GM18861 (cell line): ENCODE results near the gene ANO4.

Experiments
- ATAC-seq: cut with Tn5 transposase; IDR thresholded peaks from one replicate; pipeline ENCODE4 v1.9.1; 2021; ENCODE audit not compliant: unreplicated experiment

ANO4 gene

GRCh38 chr12:100794441-100795173, at the start of gene ANO4:
Gene ANO4 (plus strand): TSS chr12:100794776. CDS start chr12:100901786, 107,010 bp downstream.
- ATAC-seq: no peak

DNA sequence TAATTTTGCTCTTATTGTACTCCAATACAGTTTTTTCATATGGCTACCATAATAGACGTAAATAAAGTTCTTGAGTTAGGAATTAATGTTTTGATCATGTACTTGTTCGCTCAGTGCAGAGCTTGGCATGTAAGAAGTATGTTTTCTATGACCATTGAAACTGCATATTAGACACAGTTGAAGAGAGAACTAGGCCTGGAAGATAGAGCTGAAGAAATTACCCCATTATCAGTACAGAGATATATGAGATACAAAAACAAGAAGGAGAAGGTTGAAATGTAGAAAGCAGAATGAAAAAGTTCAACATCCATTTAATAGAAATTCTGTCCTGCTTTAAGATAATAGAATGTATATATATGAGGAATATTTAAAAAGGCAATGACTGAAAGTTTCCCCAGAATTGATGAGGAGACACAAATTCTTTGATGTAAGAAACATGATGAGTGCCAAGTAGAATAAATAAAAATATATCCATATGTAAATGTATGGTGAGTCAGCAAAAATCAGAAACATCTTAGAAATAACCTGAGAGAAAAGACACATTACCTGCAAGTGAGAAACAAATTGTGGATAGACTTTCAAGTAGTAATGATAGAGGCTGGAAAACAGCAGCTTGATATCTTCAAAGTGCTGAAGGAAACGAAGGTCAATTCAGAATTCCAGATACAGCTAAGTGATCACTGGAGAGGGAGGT, 49.1 kb upstream of the ANO4 start:
- ATAC-seq: no peak

DNA sequence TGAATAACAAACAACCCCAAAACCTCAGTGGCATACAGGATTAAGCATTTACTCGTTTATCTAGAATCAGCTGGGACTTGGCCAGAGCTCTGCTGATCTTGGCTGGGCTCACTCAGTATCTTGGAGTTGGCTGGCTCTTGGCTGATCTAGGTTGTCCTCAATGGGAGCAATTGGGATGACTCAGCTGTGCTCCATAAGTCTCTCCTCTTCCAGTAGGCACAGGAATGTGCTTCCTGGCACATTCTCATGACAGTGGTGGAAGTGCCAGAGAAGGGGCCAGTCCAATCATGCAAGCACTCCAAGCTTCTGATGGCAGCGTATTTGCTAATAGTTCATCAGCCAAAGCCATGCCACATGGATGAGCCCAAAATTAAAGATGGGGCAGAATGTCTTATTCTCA, 41.7 kb upstream of the ANO4 start:
- no peak for ATAC-seq

- no peak for ATAC-seq
These were observed 40.7 kb upstream of the ANO4 start for GRCh38 chr12:100753837-100754236.

DNA sequence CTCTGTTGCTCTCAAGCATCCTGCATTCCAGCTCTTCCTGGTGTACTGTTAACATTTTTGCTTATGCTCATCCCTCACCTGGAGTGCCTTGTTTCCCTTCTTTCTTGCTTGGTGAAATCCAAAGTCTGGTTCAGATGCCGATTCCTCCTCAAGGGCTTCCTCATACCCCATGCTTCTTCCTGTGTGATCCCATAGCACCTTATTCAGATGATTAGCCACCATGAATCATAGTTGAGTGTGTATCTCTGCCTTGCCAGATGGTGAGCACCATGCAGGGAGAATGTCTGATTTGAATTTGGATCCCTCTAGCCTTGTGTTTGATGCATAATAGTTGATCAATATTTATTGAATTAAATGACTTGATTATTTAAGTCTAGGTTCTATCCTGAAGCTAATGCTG, 39.4 kb upstream of the ANO4 start:
- no peak for ATAC-seq

- no peak for ATAC-seq
These were observed 36.5 kb upstream of the ANO4 start for GRCh38 chr12:100758083-100758482.

- no peak for ATAC-seq
These were observed 27.2 kb upstream of the ANO4 start for GRCh38 chr12:100767371-100767770.

GRCh38 chr12:100767950-100768349, 26.6 kb upstream of the ANO4 start:
- ATAC-seq: no peak

GRCh38 chr12:100778967-100779590, 15.5 kb upstream of the ANO4 start:
- ATAC-seq: no peak

GRCh38 chr12:100789146-100789545, 5.4 kb upstream of the ANO4 start:
- ATAC-seq: no peak

DNA sequence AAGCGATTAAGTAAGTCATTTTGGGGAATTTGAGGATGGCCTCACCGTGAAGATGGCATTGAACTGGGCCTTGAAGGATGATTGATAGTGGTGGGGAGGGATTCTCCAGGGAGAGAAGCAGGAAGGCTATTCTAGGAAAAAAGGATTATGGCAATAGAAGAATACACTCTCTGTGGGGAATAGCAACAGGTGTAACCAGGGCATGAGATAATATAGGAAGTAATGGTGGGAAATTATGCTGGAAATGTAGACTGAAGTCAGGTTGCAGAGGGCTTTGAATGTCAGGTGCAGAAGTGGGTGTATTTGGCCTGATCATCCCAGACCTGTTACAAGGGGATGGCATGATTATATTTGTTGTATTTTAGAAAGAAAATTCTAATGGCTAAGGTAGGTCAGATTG, 4.6 kb upstream of the ANO4 start:
- ATAC-seq: no peak

- no peak for ATAC-seq
These were observed 4.0 kb upstream of the ANO4 start for GRCh38 chr12:100790552-100790951.

DNA sequence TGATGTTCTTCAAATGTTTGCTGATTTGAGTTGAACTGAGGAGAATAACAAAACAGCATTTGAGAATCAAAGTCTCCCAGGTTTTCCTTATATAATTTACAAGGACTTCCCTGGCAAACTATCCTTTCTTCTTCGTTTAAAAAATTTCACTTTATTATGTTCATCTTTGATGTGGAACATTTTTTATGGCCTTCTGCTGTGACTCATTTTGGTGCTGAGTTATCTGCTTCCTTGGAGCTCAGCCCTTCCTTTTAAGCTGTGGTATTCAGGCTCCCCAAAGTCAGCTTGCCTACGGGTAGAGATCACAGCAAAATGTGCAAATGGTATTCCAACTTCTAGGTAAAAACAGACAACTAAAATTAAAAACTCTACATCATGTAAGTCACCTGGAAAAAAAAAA, 1.4 kb upstream of the ANO4 start:
- ATAC-seq: no peak

DNA sequence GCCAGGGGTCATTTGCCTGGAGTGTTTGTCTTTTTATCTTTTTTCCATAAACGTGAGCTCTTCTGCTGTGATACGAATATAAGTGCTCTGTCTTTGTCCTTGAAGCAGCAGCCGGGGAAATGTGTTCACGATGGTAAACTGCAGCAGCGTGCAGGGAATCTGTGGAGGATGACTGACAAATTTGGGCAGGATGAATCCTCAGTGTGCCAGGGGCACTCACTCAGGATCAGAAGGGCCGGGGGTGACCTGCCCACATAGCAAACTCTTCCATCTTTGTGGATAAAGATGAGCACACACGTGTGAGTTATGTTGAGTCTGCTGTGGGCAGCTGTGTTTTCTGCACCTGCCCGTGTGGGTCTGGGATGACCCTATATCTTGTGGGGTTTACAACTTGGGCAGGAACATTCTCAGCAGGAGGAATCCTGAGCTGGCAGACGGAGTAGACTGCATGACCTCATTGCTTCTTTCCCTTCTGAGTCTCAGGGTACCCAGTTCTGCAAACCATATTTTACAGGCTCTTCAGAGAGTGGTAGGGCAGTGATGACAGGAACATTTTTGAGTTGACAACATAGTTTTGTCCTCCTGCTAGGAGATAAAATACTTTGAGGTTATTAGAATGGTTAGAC, 711 bp downstream of the ANO4 start:
- no peak for ATAC-seq

GRCh38 chr12:100795800-100796179, 1.2 kb downstream of the ANO4 start:
- no peak for ATAC-seq

GRCh38 chr12:100796621-100797020, 2.0 kb downstream of the ANO4 start:
- ATAC-seq: no peak

DNA sequence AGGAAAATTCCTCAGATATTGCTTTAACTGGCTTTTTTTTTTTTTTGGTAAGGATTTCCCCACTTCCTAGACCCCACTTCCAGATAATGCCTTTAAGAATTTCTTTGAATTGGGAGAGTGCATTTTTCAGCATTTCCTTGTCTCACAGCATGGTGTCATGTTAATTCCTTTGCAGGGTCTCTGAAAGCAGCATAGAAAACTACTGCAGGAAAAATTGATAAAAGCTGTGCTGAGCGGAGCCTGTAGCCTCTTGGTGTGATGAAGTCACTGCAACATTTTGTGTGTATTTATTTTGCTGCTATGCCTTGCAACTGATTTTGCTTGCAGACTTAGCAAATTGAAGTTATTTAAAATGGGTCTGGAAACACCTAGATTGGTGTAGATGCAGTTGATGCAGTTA, 2.7 kb downstream of the ANO4 start:
- no peak for ATAC-seq

GRCh38 chr12:100797786-100798185, 3.2 kb downstream of the ANO4 start:
- ATAC-seq: no peak

- ATAC-seq: no peak
These were observed 3.9 kb downstream of the ANO4 start for GRCh38 chr12:100798286-100799160.

GRCh38 chr12:100799770-100800169, 5.2 kb downstream of the ANO4 start:
- ATAC-seq: no peak

DNA sequence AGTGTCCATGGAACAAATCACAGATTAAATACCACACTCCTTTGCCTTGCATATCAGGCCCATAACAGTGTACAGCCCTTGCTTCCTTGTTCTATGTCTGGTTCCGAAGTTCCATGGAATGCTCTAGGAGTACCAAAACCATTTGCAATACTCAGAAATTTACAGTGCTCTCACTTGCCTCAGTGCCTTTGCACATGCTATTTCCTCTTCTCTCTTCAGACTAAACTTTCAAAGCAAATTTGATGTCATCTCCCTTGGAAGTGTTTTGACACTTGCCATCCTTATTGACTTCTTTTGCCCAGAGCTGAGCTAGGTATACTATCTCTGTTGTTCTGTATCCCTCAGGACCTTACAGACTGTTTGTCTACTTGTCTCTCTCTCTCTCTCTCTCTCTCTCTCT, 6.1 kb downstream of the ANO4 start:
- no peak for ATAC-seq
